WTC11 (cell line): ENCODE results near the gene CCDC88A. TPM values are rescaled to one million over a fixed set of nuclear protein-coding genes. Genes with fewer than 3 reads are reported as not detected.
"Not testable (repeated sequence)": the region's sequence is repeated elsewhere in the genome, so short reads cannot be mapped to it uniquely, and the experiment has no call there.

ENCODE experiments used
- ATAC-seq: fragments of 200-7000 bp; cut with Tn5 transposase; 2 replicates; pipeline ENCODE4 v1.10.0; 2021; ENCODE audit warnings: mild to moderate bottlenecking, moderate library complexity
- CTCF ChIA-PET: fragments of 300-600 bp; sonication (Branson Sonifier 250); formaldehyde crosslinking; loops from one replicate; lab custom pipeline; 2021; ENCODE audit warnings: antibody characterized with exemption; lab: Charles Lee
- POLR2A ChIA-PET: fragments of 350-600 bp; sonication (Branson Sonifier 250); formaldehyde crosslinking; loops from one replicate; lab custom pipeline; 2021; ENCODE audit warnings: antibody characterized with exemption; lab: Charles Lee
- DNase-seq: peaks from one replicate; pipeline ENCODE4 v3.0.0; 2021; ENCODE audit warnings: low spot score
- H3K27ac Mint-ChIP-seq: 2 replicates; pipeline ENCODE4 v1.8.0; 2021; ENCODE audit warnings: mixed read lengths
- H3K27me3 Mint-ChIP-seq: 2 replicates; pipeline ENCODE4 v1.8.0; 2021; ENCODE audit warnings: low read depth, mild to moderate bottlenecking, moderate library complexity, mixed read lengths
- H3K36me3 Mint-ChIP-seq: 2 replicates; pipeline ENCODE4 v1.8.0; 2021; ENCODE audit warnings: mixed read lengths
- H3K4me1 Mint-ChIP-seq: 2 replicates; pipeline ENCODE4 v1.8.0; 2022; ENCODE audit warnings: mixed read lengths
- H3K4me3 Mint-ChIP-seq: 2 replicates; pipeline ENCODE4 v1.8.0; 2021; ENCODE audit warnings: mild to moderate bottlenecking, moderate library complexity, mixed read lengths
- H3K9me3 Mint-ChIP-seq: 2 replicates; pipeline ENCODE4 v1.8.0; 2021; ENCODE audit warnings: mixed read lengths
- ATF2 ChIP-seq: sonication (generic); formaldehyde crosslinking; IDR thresholded peaks from 2 replicates; pipeline ENCODE4 v1.8.1; 2022; ENCODE audit warnings: low read depth, missing genetic modification reagents, borderline replicate concordance
- CBFB ChIP-seq: sonication (generic); formaldehyde crosslinking; IDR thresholded peaks from 2 replicates; pipeline ENCODE4 v1.8.1; 2022; ENCODE audit warnings: mild to moderate bottlenecking, low read depth, missing genetic modification reagents
- ESRRA ChIP-seq: sonication (generic); formaldehyde crosslinking; IDR thresholded peaks from 2 replicates; pipeline ENCODE4 v1.8.1; 2022; ENCODE audit warnings: mild to moderate bottlenecking, missing genetic modification reagents, borderline replicate concordance
- GABPB1 ChIP-seq: sonication (generic); formaldehyde crosslinking; IDR thresholded peaks from 2 replicates; pipeline ENCODE4 v1.8.1; 2023; ENCODE audit warnings: mild to moderate bottlenecking, missing genetic modification reagents
- HMGA2 ChIP-seq: fragments of 250-450 bp; sonication (Bioruptor Pico); IDR thresholded peaks from 2 replicates; pipeline ENCODE4 v1.4.0; 2021; ENCODE audit warnings: mild to moderate bottlenecking, moderate library complexity
- IRF2 ChIP-seq: sonication (generic); formaldehyde crosslinking; IDR thresholded peaks from 2 replicates; pipeline ENCODE4 v1.8.0; 2022; ENCODE audit warnings: low read depth, missing genetic modification reagents, borderline replicate concordance
- JAZF1 ChIP-seq: fragments of 250-450 bp; sonication (Bioruptor Pico); IDR thresholded peaks from 2 replicates; pipeline ENCODE4 v1.9.0; 2021; ENCODE audit warnings: moderate library complexity, mild to moderate bottlenecking, inconsistent platforms
- MXD4 ChIP-seq: fragments of 250-450 bp; sonication (Bioruptor Pico); IDR thresholded peaks from 2 replicates; pipeline ENCODE4 v1.8.0; 2021; ENCODE audit warnings: mild to moderate bottlenecking, moderate library complexity, borderline replicate concordance
- NFATC4 ChIP-seq: fragments of 250-450 bp; sonication (Bioruptor Pico); IDR thresholded peaks from 2 replicates; pipeline ENCODE4 v1.9.0; 2021; ENCODE audit warnings: mild to moderate bottlenecking
- PREB ChIP-seq: sonication (generic); formaldehyde crosslinking; IDR thresholded peaks from 2 replicates; pipeline ENCODE4 v1.8.1; 2022; ENCODE audit warnings: mild to moderate bottlenecking, missing genetic modification reagents, moderate library complexity, borderline replicate concordance
- RORB ChIP-seq: fragments of 250-450 bp; sonication (Bioruptor Pico); IDR thresholded peaks from 2 replicates; pipeline ENCODE4 v1.9.0; 2021; ENCODE audit warnings: mild to moderate bottlenecking
- TP53 ChIP-seq: sonication (generic); formaldehyde crosslinking; IDR thresholded peaks from 2 replicates; pipeline ENCODE4 v1.8.1; 2023; ENCODE audit warnings: mild to moderate bottlenecking, missing genetic modification reagents
- ZBTB21 ChIP-seq: sonication (generic); formaldehyde crosslinking; IDR thresholded peaks from 2 replicates; pipeline ENCODE4 v1.8.1; 2023; ENCODE audit warnings: mild to moderate bottlenecking, missing genetic modification reagents, borderline replicate concordance
- ZNF219 ChIP-seq: sonication (generic); formaldehyde crosslinking; IDR thresholded peaks from 2 replicates; pipeline ENCODE4 v1.8.0; 2023; ENCODE audit warnings: missing genetic modification reagents, mild to moderate bottlenecking, borderline replicate concordance
- ZNF317 ChIP-seq: sonication (generic); formaldehyde crosslinking; IDR thresholded peaks from 2 replicates; pipeline ENCODE4 v1.8.1; 2023; ENCODE audit warnings: low read depth, mild to moderate bottlenecking, moderate library complexity, missing genetic modification reagents, borderline replicate concordance
- ZNF396 ChIP-seq: fragments of 250-450 bp; sonication (Bioruptor Pico); IDR thresholded peaks from 2 replicates; pipeline ENCODE4 v1.8.0; 2021; ENCODE audit warnings: mild to moderate bottlenecking, moderate library complexity, borderline replicate concordance
- ZNF671 ChIP-seq: fragments of 250-450 bp; sonication (Bioruptor Pico); IDR thresholded peaks from 2 replicates; pipeline ENCODE4 v1.8.0; 2021; ENCODE audit warnings: mild to moderate bottlenecking
- total RNA-seq: library from RNA; stranded (reverse); gene quantifications from 3 replicates; pipeline ENCODE4 v1.2.3, GENCODE V29; 2021
- TF ChIP-seq, protein P1 (sequence below): sonication (generic); formaldehyde crosslinking; IDR thresholded peaks from 2 replicates; pipeline ENCODE4 v1.8.1; 2023; ENCODE audit warnings: mild to moderate bottlenecking, missing genetic modification reagents, moderate library complexity
- TF ChIP-seq, protein P2 (sequence below): sonication (generic); formaldehyde crosslinking; IDR thresholded peaks from 2 replicates; pipeline ENCODE4 v1.8.0; 2022; ENCODE audit warnings: mild to moderate bottlenecking, missing genetic modification reagents
- TF ChIP-seq, protein P3 (sequence below): sonication (generic); formaldehyde crosslinking; IDR thresholded peaks from 2 replicates; pipeline ENCODE4 v1.8.1; 2023; ENCODE audit warnings: mild to moderate bottlenecking, missing genetic modification reagents, moderate library complexity
- TF ChIP-seq, protein P4 (sequence below): sonication (generic); formaldehyde crosslinking; IDR thresholded peaks from 2 replicates; pipeline ENCODE4 v1.8.1; 2023; ENCODE audit warnings: mild to moderate bottlenecking, moderate library complexity, missing genetic modification reagents

CCDC88A gene
- total RNA-seq, 1 experiment from 2014 or later: 97.5 TPM

DNA sequence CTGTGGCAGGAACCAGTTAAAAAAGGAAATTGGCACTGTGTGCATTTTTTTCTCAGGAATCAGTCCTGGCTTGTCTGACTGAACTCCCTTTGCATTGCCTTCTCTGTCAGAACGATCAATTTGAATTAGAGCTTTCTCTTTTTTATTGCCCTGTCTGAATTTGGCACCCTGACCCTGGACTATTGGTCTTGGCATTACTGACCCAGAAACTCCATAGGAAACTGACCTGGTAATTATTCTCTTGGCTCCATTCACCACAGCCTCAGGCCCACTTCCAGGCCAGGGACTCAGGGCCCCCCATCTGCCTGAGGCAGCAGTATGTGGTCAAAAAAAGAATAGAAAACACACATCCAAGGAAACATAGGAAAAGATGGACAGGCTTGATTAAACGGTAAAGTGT, 32.0 kb upstream of the CCDC88A start:
- CTCF ChIA-PET: no interaction called here
- ATAC-seq: no peak
- H3K27ac Mint-ChIP-seq: no peak overlapping the region
- no peak for TF ChIP-seq ZNF317 (CRISPR knock-in tag)
- no peak for TF ChIP-seq ATF2 (CRISPR knock-in tag)
- no peak for TF ChIP-seq PREB (CRISPR knock-in tag)
- TF ChIP-seq JAZF1 (CRISPR knock-in tag): no peak
- no peak for TF ChIP-seq CBFB (CRISPR knock-in tag)
- no peak for TF ChIP-seq MXD4 (CRISPR knock-in tag)
- TF ChIP-seq, all 79 proteins: peak for 0
- no peaks in the 10 kb centered on the region for H3K9me3 Mint-ChIP-seq
- H3K36me3 Mint-ChIP-seq: no peaks in the 10 kb centered on the region
- DNase-seq: no peak
- no peaks in the 10 kb centered on the region for H3K4me1 Mint-ChIP-seq
- no peak overlapping the region for H3K4me3 Mint-ChIP-seq
- no peaks in the 10 kb centered on the region; the same call in 1 of the 2 replicates for H3K27me3 Mint-ChIP-seq
- POLR2A ChIA-PET: no interaction called here

DNA sequence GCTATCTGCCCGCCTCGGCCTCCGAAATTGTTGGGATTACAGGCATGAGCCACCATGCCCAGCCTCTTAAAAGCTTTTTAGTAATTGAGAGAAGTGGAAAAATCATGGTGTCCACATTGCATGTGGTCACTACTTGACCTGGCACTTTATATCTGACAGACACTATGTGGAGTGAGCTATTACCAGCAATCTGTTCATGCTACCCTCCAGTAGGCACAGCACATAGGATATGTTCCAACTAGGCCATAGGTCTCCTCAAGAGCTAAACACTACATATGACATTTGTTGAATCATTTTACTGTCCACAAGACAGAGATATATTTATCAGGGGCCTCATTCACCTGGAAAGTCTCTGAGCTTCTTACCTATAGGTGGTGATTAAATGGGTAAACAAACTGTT, 30.4 kb upstream of the CCDC88A start:
- H3K4me1 Mint-ChIP-seq, H3K27ac Mint-ChIP-seq, ATAC-seq, DNase-seq, H3K36me3 Mint-ChIP-seq, POLR2A ChIA-PET, H3K9me3 Mint-ChIP-seq, H3K27me3 Mint-ChIP-seq, CTCF ChIA-PET, H3K4me3 Mint-ChIP-seq: not testable (repeated sequence)

GRCh38 chr2:55442045-55442760, 22.5 kb upstream of the CCDC88A start:
- DNase-seq, POLR2A ChIA-PET, H3K27me3 Mint-ChIP-seq, H3K4me3 Mint-ChIP-seq, H3K4me1 Mint-ChIP-seq, H3K27ac Mint-ChIP-seq, ATAC-seq, CTCF ChIA-PET: not testable (repeated sequence)
- peaks cover 20% of the 10 kb centered on the region for H3K9me3 Mint-ChIP-seq
- peaks cover 15% of the 10 kb centered on the region for H3K36me3 Mint-ChIP-seq

DNA sequence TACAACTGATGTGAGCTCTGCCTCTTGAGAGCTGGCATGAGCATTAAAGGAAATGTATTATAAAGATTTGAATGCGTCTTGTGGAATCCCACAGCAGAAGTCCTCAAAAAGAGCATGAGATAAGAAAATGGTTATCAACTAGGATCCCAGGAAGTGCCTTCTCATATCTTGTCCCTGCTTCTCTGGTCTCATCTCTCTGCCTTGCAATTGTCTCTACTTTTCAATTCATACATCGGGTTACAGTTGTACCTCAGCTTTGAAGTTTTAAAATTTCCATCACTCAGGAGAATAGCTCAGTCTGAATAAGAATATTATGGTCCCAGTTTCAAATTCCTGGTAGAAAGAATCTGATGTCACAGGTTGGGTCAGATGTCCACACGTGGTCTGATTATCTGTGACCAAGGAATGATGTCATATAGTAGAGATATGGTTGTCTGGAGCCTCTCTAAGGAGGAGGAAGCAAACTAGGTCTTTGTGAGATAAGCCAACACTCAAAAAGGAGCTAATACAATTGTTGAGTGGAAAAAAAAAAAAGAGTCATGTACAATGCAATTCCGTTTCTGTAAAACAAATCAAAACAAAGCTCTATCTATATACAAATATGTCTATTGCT, 21.7 kb upstream of the CCDC88A start:
- Mint-ChIP-seq H3K36me3 (peaks cover 15% of the 10 kb centered on the region), H3K9me3 (peaks cover 20% of the 10 kb centered on the region), H3K4me3 (no peak overlapping the region), H3K27ac (no peak overlapping the region), H3K27me3 (peaks cover 5% of the 10 kb centered on the region), H3K4me1 (no peaks in the 10 kb centered on the region)
- ChIA-PET POLR2A (no interaction called here), CTCF (no interaction called here)
- DNase-seq (no peak), ATAC-seq (no peak)
- TF ChIP-seq, protein P1, sequence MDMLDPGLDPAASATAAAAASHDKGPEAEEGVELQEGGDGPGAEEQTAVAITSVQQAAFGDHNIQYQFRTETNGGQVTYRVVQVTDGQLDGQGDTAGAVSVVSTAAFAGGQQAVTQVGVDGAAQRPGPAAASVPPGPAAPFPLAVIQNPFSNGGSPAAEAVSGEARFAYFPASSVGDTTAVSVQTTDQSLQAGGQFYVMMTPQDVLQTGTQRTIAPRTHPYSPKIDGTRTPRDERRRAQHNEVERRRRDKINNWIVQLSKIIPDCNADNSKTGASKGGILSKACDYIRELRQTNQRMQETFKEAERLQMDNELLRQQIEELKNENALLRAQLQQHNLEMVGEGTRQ (CRISPR knock-in tag): no peak
- TF ChIP-seq, protein P2, sequence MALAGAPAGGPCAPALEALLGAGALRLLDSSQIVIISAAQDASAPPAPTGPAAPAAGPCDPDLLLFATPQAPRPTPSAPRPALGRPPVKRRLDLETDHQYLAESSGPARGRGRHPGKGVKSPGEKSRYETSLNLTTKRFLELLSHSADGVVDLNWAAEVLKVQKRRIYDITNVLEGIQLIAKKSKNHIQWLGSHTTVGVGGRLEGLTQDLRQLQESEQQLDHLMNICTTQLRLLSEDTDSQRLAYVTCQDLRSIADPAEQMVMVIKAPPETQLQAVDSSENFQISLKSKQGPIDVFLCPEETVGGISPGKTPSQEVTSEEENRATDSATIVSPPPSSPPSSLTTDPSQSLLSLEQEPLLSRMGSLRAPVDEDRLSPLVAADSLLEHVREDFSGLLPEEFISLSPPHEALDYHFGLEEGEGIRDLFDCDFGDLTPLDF (CRISPR knock-in tag): no peak
- TF ChIP-seq TP53 (CRISPR knock-in tag) (no peak), HMGA2 (no peak), NFATC4 (CRISPR knock-in tag) (no peak), ZNF671 (CRISPR knock-in tag) (no peak), IRF2 (CRISPR knock-in tag) (no peak), GABPB1 (no peak), ZBTB21 (CRISPR knock-in tag) (no peak), RORB (CRISPR knock-in tag) (no peak), ZNF219 (no peak), ZNF396 (CRISPR knock-in tag) (no peak), CBFB (CRISPR knock-in tag) (no peak), ESRRA (CRISPR knock-in tag) (no peak)
- TF ChIP-seq, protein P3, sequence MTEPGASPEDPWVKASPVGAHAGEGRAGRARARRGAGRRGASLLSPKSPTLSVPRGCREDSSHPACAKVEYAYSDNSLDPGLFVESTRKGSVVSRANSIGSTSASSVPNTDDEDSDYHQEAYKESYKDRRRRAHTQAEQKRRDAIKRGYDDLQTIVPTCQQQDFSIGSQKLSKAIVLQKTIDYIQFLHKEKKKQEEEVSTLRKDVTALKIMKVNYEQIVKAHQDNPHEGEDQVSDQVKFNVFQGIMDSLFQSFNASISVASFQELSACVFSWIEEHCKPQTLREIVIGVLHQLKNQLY: no peak
- TF ChIP-seq, protein P4, sequence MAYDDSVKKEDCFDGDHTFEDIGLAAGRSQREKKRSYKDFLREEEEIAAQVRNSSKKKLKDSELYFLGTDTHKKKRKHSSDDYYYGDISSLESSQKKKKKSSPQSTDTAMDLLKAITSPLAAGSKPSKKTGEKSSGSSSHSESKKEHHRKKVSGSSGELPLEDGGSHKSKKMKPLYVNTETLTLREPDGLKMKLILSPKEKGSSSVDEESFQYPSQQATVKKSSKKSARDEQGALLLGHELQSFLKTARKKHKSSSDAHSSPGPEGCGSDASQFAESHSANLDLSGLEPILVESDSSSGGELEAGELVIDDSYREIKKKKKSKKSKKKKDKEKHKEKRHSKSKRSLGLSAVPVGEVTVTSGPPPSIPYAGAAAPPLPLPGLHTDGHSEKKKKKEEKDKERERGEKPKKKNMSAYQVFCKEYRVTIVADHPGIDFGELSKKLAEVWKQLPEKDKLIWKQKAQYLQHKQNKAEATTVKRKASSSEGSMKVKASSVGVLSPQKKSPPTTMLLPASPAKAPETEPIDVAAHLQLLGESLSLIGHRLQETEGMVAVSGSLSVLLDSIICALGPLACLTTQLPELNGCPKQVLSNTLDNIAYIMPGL (CRISPR knock-in tag): no peak
